ENCODE data around the gene MARCHF9. TPM values are rescaled to one million over a fixed set of nuclear protein-coding genes. Genes with fewer than 3 reads are reported as not detected.
"Not testable (repeated sequence)": the region's sequence is repeated elsewhere in the genome, so short reads cannot be mapped to it uniquely, and the experiment has no call there.

The MARCHF9 gene
- total RNA-seq, 2 experiments from 2014 or later: 20.9 to 22.5 TPM

GRCh38 chr12:57718641-57719528, 36.0 kb upstream of the MARCHF9 start:
- ATAC-seq: no peak
- intact Hi-C loops (cut with DNase I, micrococcal nuclease): no loop called here
- H3K27ac Mint-ChIP-seq: no peak overlapping the region
- ChIA-PET CTCF (no interaction called here), POLR2A (interaction anchor here (0.6 kb wide), 1 partner anchor 302 kb away, joined by 4 read pairs; no protein-coding TSS in a partner anchor)
- H3K4me1 Mint-ChIP-seq: no peaks in the 10 kb centered on the region
- H3K4me3 Mint-ChIP-seq: no peak overlapping the region
- no peaks in the 10 kb centered on the region for H3K27me3 Mint-ChIP-seq
- DNase-seq: no peak
- peaks cover 34% of the 10 kb centered on the region for H3K36me3 Mint-ChIP-seq (ENCODE audit: low read depth)
- H3K9me3 Mint-ChIP-seq (ENCODE audit: low read depth): no peaks in the 10 kb centered on the region

- no peaks in the 10 kb centered on the region for H3K27me3 Mint-ChIP-seq
- H3K4me1 Mint-ChIP-seq: no peaks in the 10 kb centered on the region
- no peaks in the 10 kb centered on the region for H3K9me3 Mint-ChIP-seq (ENCODE audit: low read depth)
- no peak overlapping the region for H3K27ac Mint-ChIP-seq
- DNase-seq (no peak), ATAC-seq (no peak)
- no peak overlapping the region for H3K4me3 Mint-ChIP-seq
- POLR2A ChIA-PET: interaction anchor here (0.6 to 1.0 kb wide), 3 partner anchors 10 to 303 kb away, joined by 3 to 4 read pairs (median 4); no protein-coding TSS in a partner anchor
- CTCF ChIA-PET: no interaction called here
- intact Hi-C loops (cut with DNase I, micrococcal nuclease): loop anchor here in 1 of 2 experiments (2.0 kb wide), 1 partner anchor 23 kb away; no protein-coding TSS in a partner anchor
- peaks cover 34% of the 10 kb centered on the region for H3K36me3 Mint-ChIP-seq (ENCODE audit: low read depth)
Observed at GRCh38 chr12:57719777-57720605, 34.9 kb upstream of the MARCHF9 start.

- Mint-ChIP-seq H3K27me3 (no peaks in the 10 kb centered on the region), H3K9me3 (ENCODE audit: low read depth) (no peaks in the 10 kb centered on the region), H3K36me3 (ENCODE audit: low read depth) (peaks cover 34% of the 10 kb centered on the region), H3K27ac (no peak overlapping the region), H3K4me1 (no peaks in the 10 kb centered on the region), H3K4me3 (no peak overlapping the region)
- POLR2A ChIA-PET: interaction anchor here (1.0 kb wide), 1 partner anchor 27 kb away, joined by 4 read pairs; no protein-coding TSS in a partner anchor
- intact Hi-C loops (cut with DNase I, micrococcal nuclease): loop anchor here in 1 of 2 experiments (2.0 kb wide), 1 partner anchor 22 kb away; no protein-coding TSS in a partner anchor
- CTCF ChIA-PET: no interaction called here
- DNase-seq (no peak), ATAC-seq (no peak)
Observed at GRCh38 chr12:57720606-57721595, 34.0 kb upstream of the MARCHF9 start.

- peaks cover 38% of the 10 kb centered on the region for H3K36me3 Mint-ChIP-seq (ENCODE audit: low read depth)
- H3K4me1 Mint-ChIP-seq: not testable (repeated sequence)
Observed at GRCh38 chr12:57721846-57722608, 32.9 kb upstream of the MARCHF9 start.

GRCh38 chr12:57722716-57723629, 31.9 kb upstream of the MARCHF9 start:
- CTCF ChIA-PET: interaction anchor here (1.2 kb wide), 1 partner anchor 9 kb away, joined by 4 read pairs; no protein-coding TSS in a partner anchor
- Mint-ChIP-seq H3K27me3 (no peaks in the 10 kb centered on the region), H3K4me1 (no peaks in the 10 kb centered on the region), H3K4me3 (no peak overlapping the region), H3K9me3 (ENCODE audit: low read depth) (no peaks in the 10 kb centered on the region), H3K27ac (no peak overlapping the region), H3K36me3 (ENCODE audit: low read depth) (peaks cover 42% of the 10 kb centered on the region)
- DNase-seq (no peak), ATAC-seq (no peak)
- intact Hi-C loops (cut with DNase I, micrococcal nuclease): no loop called here
- POLR2A ChIA-PET: no interaction called here

More at GRCh38 chr12:57721846-57722608, 32.9 kb upstream of the MARCHF9 start:
- H3K4me3 Mint-ChIP-seq; ATAC-seq; POLR2A ChIA-PET; DNase-seq; H3K27me3 Mint-ChIP-seq; CTCF ChIA-PET; H3K9me3 Mint-ChIP-seq (ENCODE audit: low read depth): not testable (repeated sequence)
- intact Hi-C loops (cut with DNase I, micrococcal nuclease): loop anchor here in 1 of 2 experiments (2.0 kb wide), 1 partner anchor 21 kb away; no protein-coding TSS in a partner anchor
- H3K27ac Mint-ChIP-seq: peak overlapping the region; percentile 72

GRCh38 chr12:57723630-57723962, 31.3 kb upstream of the MARCHF9 start:
- no peak for ATAC-seq
- H3K27ac Mint-ChIP-seq: no peak overlapping the region
- POLR2A ChIA-PET: no interaction called here

GRCh38 chr12:57724003-57724935, 30.6 kb upstream of the MARCHF9 start:
- H3K27me3 Mint-ChIP-seq: no peaks in the 10 kb centered on the region
- POLR2A ChIA-PET: no interaction called here
- ATAC-seq: no peak
- peak overlapping the region; percentile 22 for H3K27ac Mint-ChIP-seq
- CTCF ChIA-PET: interaction anchor here (0.6 to 1.2 kb wide), 2 partner anchors 7 to 72 kb away, joined by 3 to 4 read pairs; no protein-coding TSS in a partner anchor
- H3K4me3 Mint-ChIP-seq: no peak overlapping the region
- DNase-seq: no peak
- peaks cover 32% of the 10 kb centered on the region for H3K36me3 Mint-ChIP-seq (ENCODE audit: low read depth)
- intact Hi-C loops (cut with DNase I, micrococcal nuclease): no loop called here
- no peaks in the 10 kb centered on the region for H3K4me1 Mint-ChIP-seq
- no peaks in the 10 kb centered on the region for H3K9me3 Mint-ChIP-seq (ENCODE audit: low read depth)

More at GRCh38 chr12:57723630-57723962, 31.3 kb upstream of the MARCHF9 start:
- CTCF ChIA-PET: interaction anchor here (1.2 kb wide), 1 partner anchor 8 kb away, joined by 4 read pairs; no protein-coding TSS in a partner anchor
- intact Hi-C loops (cut with DNase I, micrococcal nuclease): no loop called here
- H3K27me3 Mint-ChIP-seq: no peaks in the 10 kb centered on the region
- H3K36me3 Mint-ChIP-seq (ENCODE audit: low read depth): peaks cover 36% of the 10 kb centered on the region
- no peaks in the 10 kb centered on the region for H3K4me1 Mint-ChIP-seq
- no peaks in the 10 kb centered on the region for H3K9me3 Mint-ChIP-seq (ENCODE audit: low read depth)
- no peak for DNase-seq
- H3K4me3 Mint-ChIP-seq: no peak overlapping the region

- H3K27ac Mint-ChIP-seq: peak overlapping the region; percentile 22
Observed at GRCh38 chr12:57724936-57725740, 29.8 kb upstream of the MARCHF9 start.

More at GRCh38 chr12:57724936-57725740, 29.8 kb upstream of the MARCHF9 start:
- ATAC-seq: no peak
- H3K27me3 Mint-ChIP-seq: no peaks in the 10 kb centered on the region
- CTCF ChIA-PET: interaction anchor here (0.6 to 1.6 kb wide), 3 partner anchors 16 to 71 kb away, joined by 3 to 5 read pairs (median 3); no protein-coding TSS in a partner anchor
- no peak overlapping the region for H3K4me3 Mint-ChIP-seq
- H3K36me3 Mint-ChIP-seq (ENCODE audit: low read depth): peaks cover 27% of the 10 kb centered on the region
- POLR2A ChIA-PET: no interaction called here
- no peaks in the 10 kb centered on the region for H3K9me3 Mint-ChIP-seq (ENCODE audit: low read depth)
- no peak for DNase-seq
- H3K4me1 Mint-ChIP-seq: no peaks in the 10 kb centered on the region
- intact Hi-C loops (cut with DNase I, micrococcal nuclease): no loop called here

Measured in activated CD4-positive, alpha-beta T cell treated with anti-CD3 and anti-CD28 coated beads for 36 hours (primary cell).